ENCODE results near the gene LMO1.
A peak's percentile ranks its signal among the peaks of the same experiment; 100 is the strongest.

The LMO1 gene

GRCh38 chr11:8267831-8268529 is 4.3 kb upstream of the LMO1 start:
- DNase-seq (ENCODE audit: extremely low spot score), result no peak
- TF ChIP-seq ARNT (IDR thresholded peaks at IDR 0.05) (no peak), FOXK2 (IDR thresholded peaks at IDR 0.05) (no peak), CTBP1 (IDR thresholded peaks at IDR 0.05; ENCODE audit: borderline replicate concordance) (no peak), TARDBP (IDR thresholded peaks at IDR 0.05) (no peak), SUZ12 (IDR thresholded peaks at IDR 0.05) (no peak), ELF4 (IDR thresholded peaks at IDR 0.05) (no peak), BHLHE40 (IDR thresholded peaks at IDR 0.05; ENCODE audit: borderline replicate concordance) (no peak), LEF1 (IDR thresholded peaks at IDR 0.05; ENCODE audit: borderline replicate concordance) (no peak), SP1 (IDR thresholded peaks at IDR 0.05) (no peak), HDGF (IDR thresholded peaks at IDR 0.05; ENCODE audit: borderline replicate concordance) (no peak), L3MBTL2 (conservative IDR thresholded peaks at IDR 0.05) (no peak), FOXA1 (IDR thresholded peaks at IDR 0.05) (no peak), FOXM1 (IDR thresholded peaks at IDR 0.05; ENCODE audit: borderline replicate concordance) (no peak), ZNF384 (IDR thresholded peaks at IDR 0.05) (no peak)
- TF ChIP-seq, protein P1, sequence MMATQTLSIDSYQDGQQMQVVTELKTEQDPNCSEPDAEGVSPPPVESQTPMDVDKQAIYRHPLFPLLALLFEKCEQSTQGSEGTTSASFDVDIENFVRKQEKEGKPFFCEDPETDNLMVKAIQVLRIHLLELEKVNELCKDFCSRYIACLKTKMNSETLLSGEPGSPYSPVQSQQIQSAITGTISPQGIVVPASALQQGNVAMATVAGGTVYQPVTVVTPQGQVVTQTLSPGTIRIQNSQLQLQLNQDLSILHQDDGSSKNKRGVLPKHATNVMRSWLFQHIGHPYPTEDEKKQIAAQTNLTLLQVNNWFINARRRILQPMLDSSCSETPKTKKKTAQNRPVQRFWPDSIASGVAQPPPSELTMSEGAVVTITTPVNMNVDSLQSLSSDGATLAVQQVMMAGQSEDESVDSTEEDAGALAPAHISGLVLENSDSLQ (IDR thresholded peaks at IDR 0.05), result no peak
- CTCF ChIA-PET, result interaction anchor here (0.8 to 1.2 kb wide), 2 partner anchors 9 to 10 kb away, joined by 3 read pairs; no protein-coding TSS in a partner anchor
- POLR2A ChIA-PET, result interaction anchor here (0.6 kb wide), 1 partner anchor 42 kb away, joined by 3 read pairs; no protein-coding TSS in a partner anchor

- POLR2A ChIA-PET, result no interaction called here
- CTCF ChIA-PET, result interaction anchor here (0.8 kb wide), 1 partner anchor 10 kb away, joined by 3 read pairs; no protein-coding TSS in a partner anchor
- TF ChIP-seq NFRKB (IDR thresholded peaks at IDR 0.05) (no peak), ELF4 (IDR thresholded peaks at IDR 0.05) (no peak), SP1 (IDR thresholded peaks at IDR 0.05) (no peak), BHLHE40 (IDR thresholded peaks at IDR 0.05; ENCODE audit: borderline replicate concordance) (no peak), LEF1 (IDR thresholded peaks at IDR 0.05; ENCODE audit: borderline replicate concordance) (no peak), ZNF384 (IDR thresholded peaks at IDR 0.05) (no peak), FOXM1 (IDR thresholded peaks at IDR 0.05; ENCODE audit: borderline replicate concordance) (no peak), L3MBTL2 (conservative IDR thresholded peaks at IDR 0.05) (no peak), SUZ12 (IDR thresholded peaks at IDR 0.05) (no peak), HDGF (IDR thresholded peaks at IDR 0.05; ENCODE audit: borderline replicate concordance) (no peak), FOXK2 (IDR thresholded peaks at IDR 0.05) (no peak), TARDBP (IDR thresholded peaks at IDR 0.05) (no peak), FOXA1 (IDR thresholded peaks at IDR 0.05) (no peak), ARNT (IDR thresholded peaks at IDR 0.05) (no peak), CTBP1 (IDR thresholded peaks at IDR 0.05; ENCODE audit: borderline replicate concordance) (no peak)
- TF ChIP-seq, protein P1 (IDR thresholded peaks at IDR 0.05), result no peak
Observed at GRCh38 chr11:8267280-8267679, 3.6 kb upstream of the LMO1 start.

DNA sequence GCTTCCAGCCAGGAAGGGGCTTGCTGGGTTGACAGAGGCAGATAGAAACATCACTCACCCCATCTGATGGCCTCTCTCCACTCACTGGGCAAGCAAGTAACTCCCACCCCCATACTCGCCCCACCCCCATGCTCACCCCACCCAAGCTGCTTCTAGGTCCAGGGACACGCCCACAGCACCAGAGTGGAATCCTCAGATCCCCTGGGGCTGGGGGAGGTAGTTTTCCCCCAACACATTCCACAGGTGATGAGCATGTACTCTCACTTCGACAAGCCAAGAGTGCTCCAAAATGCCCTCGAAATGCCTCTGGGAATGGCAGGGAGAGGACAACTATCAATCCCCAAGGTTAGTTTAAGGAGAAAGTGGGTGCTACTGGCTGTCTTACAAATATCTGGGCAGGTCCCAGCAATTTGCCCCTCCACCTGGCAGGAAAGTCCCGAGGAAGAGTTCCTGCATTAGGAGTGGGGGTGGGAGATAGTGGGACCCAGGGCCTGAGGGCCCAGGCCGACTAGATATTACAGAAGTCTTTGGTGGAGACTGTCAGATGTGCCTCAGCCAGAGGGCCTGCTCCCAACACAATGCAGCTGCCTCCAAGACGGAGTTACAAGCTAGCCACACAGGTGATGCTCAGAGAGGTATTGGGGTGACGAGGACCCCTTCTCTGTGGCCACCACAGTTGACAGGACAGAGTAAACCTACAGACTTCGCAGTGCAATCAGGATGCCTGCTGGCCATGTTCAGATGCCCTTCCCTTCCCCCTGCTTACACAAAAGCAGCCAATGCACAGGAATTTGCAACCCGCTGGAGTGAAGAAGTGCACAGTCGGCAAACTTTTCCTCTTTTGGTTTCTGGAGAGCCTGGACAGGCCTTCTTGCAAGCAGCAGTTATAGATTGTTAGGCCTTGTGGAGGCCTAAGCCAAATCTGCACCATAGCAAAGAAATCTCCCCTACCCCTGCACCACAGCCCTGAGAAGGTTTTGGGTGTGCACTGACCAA is 2.9 kb upstream of the LMO1 start:
- TF ChIP-seq BHLHE40 (IDR thresholded peaks at IDR 0.05; ENCODE audit: borderline replicate concordance) (no peak), L3MBTL2 (conservative IDR thresholded peaks at IDR 0.05) (no peak), FOXK2 (IDR thresholded peaks at IDR 0.05) (no peak), LEF1 (IDR thresholded peaks at IDR 0.05; ENCODE audit: borderline replicate concordance) (no peak), SUZ12 (IDR thresholded peaks at IDR 0.05) (no peak), HDGF (IDR thresholded peaks at IDR 0.05; ENCODE audit: borderline replicate concordance) (no peak), FOXM1 (IDR thresholded peaks at IDR 0.05; ENCODE audit: borderline replicate concordance) (no peak), ELF4 (IDR thresholded peaks at IDR 0.05) (no peak), TARDBP (IDR thresholded peaks at IDR 0.05) (no peak), FOXA1 (IDR thresholded peaks at IDR 0.05) (no peak), ZNF384 (IDR thresholded peaks at IDR 0.05) (no peak), SP1 (IDR thresholded peaks at IDR 0.05) (no peak), NFRKB (IDR thresholded peaks at IDR 0.05) (no peak), CTBP1 (IDR thresholded peaks at IDR 0.05; ENCODE audit: borderline replicate concordance) (no peak)
- TF ChIP-seq, protein P1 (IDR thresholded peaks at IDR 0.05), result no peak
- ChIA-PET CTCF (no interaction called here), POLR2A (no interaction called here)
- no peak for DNase-seq (ENCODE audit: extremely low spot score)

More at GRCh38 chr11:8267280-8267679, 3.6 kb upstream of the LMO1 start:
- no peak for DNase-seq (ENCODE audit: extremely low spot score)

GRCh38 chr11:8265681-8266241 is 2.1 kb upstream of the LMO1 start:
- POLR2A ChIA-PET, result no interaction called here
- peak; percentile 39 for DNase-seq (ENCODE audit: extremely low spot score)
- TF ChIP-seq, protein P1 (IDR thresholded peaks at IDR 0.05), result no peak
- no peak for TF ChIP-seq CTBP1 (IDR thresholded peaks at IDR 0.05; ENCODE audit: borderline replicate concordance)
- TF ChIP-seq FOXK2 (IDR thresholded peaks at IDR 0.05), result no peak
- CTCF ChIA-PET, result interaction anchor here (0.6 kb wide), 1 partner anchor 73 kb away, joined by 3 read pairs; no protein-coding TSS in a partner anchor
